Measurements from ENCODE around the gene VHLL. TPM values are rescaled to one million over a fixed set of nuclear protein-coding genes. Genes with fewer than 3 reads are reported as not detected.
"Not testable (repeated sequence)": the region's sequence is repeated elsewhere in the genome, so short reads cannot be mapped to it uniquely, and the experiment has no call there.

The VHLL gene
- not detected in 2 replicates for total RNA-seq (2014; rRNA removed; shearing (Covaris generic))

- no peak for DNase-seq (ENCODE audit: low read depth)
Observed at GRCh38 chr1:156298852-156299357, at the start of gene VHLL. TSS of gene VHLL (minus strand) at chr1:156299307. CDS start at chr1:156299189, 118 bp downstream.

DNA sequence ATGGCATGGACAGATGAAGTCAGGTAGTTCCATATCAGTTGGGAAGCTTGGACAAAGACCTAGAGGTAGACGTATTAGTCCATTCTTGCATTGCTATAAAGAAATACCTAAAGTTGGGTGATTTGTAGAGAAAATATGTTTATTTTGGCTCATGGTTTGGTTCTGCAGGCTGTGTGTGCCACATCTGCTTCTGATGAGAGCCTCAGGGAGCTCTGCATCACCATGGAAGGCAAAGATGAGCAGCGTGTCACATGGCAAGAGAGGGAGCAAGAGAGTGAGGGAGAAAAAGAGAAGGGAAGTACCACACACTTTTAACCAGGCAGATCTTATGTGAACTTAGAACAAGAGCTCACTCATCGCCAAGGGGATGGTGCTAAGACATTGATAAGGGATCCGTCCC is 48.2 kb upstream of the VHLL start:
- peak; percentile 56 for DNase-seq (ENCODE audit: low read depth)

DNA sequence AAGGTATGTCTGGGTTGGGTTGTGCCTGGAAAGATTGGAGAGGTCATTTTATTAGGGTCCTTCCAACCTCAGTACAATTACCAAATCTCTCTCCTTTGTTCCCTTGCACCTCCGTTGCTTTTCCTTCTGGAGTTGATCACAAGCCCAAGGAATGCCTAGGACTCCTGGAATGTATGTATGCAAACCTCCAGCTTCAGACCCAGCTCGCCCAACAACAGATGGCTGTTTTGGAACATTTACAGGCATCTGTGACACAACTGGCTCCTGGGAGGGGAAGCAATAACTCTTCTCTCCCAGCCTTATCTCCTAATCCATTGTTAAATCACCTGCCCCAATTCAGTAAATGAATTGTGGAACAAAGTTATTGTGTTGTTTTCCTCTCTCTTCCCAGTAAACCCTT is 47.5 kb upstream of the VHLL start:
- peak; percentile 24 for DNase-seq (ENCODE audit: low read depth)

- DNase-seq (ENCODE audit: low read depth), result not testable (repeated sequence)
Observed at GRCh38 chr1:156346035-156346434, 46.9 kb upstream of the VHLL start.

GRCh38 chr1:156344409-156344808 is 45.3 kb upstream of the VHLL start:
- DNase-seq (ENCODE audit: low read depth), result no peak

DNA sequence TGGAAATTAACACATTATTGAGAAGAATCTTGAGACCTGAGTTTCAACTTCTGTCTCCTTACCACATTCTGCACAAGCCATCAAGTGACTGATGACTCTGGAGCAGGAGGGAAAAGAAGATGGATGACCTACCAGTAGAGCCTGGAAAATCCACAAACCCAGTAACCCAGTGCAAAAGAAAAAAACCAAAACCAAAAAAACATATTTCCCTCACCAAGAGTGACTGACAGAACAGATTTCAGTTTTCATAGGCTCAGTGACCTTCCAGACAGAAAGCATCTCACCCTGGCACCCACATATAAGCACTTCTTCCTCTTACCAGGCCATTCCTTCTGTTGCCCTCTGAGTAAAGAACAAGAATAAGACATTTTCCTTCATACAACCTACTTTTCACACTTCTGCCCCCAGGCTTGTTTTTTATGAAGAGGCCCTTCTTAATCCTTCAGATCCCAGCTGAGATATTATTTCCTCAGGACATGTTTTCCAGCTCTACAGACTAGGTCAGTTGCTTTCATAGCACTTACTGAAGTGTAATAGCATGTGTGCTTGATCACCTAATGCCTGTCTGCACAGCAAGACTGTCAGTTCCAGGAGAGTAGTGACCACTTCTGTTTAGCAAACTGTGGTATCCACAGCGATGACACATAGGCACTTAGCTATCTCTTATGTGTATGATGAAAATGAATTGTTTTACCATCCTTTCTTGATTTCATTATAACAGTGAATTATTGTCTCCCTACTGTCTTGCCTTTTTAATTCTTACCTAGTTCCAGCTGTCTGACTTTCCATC is 43.3 kb upstream of the VHLL start:
- DNase-seq (ENCODE audit: low read depth), result peak; percentile 7

- DNase-seq (ENCODE audit: low read depth), result peak; percentile 99
Observed at GRCh38 chr1:156338180-156338976, 39.3 kb upstream of the VHLL start, which contains the start of the genes CCT3 and TSACC. TSS of gene CCT3 (minus strand) at chr1:156338292. CDS start at chr1:156338184, 108 bp downstream. TSS of gene TSACC (plus strand) at chr1:156338526. CDS start at chr1:156339758, 1,232 bp downstream.

- DNase-seq (ENCODE audit: low read depth), result no peak
Observed at GRCh38 chr1:156337888-156338179, 38.7 kb upstream of the VHLL start.

- DNase-seq (ENCODE audit: low read depth), result peak; percentile 6
Observed at GRCh38 chr1:156337052-156337887, 38.2 kb upstream of the VHLL start.

GRCh38 chr1:156336242-156336641 is 37.1 kb upstream of the VHLL start:
- DNase-seq (ENCODE audit: low read depth), result peak; percentile 13

DNA sequence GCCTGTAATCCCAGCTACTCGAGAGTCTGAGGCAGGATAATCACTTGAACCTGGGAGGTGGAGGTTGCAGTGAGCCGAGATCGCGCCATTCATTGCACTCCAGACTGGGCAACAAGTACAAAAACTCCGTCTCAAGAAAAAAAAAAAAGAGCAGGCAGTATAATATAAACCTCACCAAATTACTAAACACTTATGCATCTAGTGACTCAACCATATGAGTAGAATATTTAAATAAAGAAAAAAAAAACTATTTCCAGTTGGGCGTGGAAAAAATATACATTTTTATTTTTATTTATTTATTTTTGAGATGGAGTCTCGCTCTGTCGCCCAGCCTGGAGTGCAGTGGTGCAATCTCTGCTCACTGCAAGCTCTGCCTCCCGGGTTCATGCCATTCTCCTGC is 24.1 kb upstream of the VHLL start:
- not testable (repeated sequence) for DNase-seq (ENCODE audit: low read depth)

DNA sequence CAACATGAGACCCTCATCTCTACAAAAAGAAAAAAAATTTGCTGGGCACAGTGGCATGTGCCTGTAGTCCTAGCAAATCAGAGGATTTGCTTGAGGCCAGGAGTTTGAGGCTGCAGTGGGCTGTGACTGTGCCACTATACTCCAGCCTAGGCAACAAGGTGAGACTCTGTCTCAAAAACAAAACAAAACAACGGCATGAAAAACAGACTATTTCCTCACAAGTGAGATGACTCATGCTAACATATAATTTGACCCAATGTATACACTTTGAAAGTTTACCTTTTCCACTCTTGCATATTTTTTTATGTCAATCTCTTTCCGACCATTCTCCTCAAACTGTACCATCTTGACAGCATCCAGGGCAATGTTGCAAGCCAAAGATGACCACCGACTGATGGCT is 21.5 kb upstream of the VHLL start:
- no peak for DNase-seq (ENCODE audit: low read depth)

- peak; percentile 35 for DNase-seq (ENCODE audit: low read depth)
Observed at GRCh38 chr1:156319664-156320063, 20.6 kb upstream of the VHLL start.

DNA sequence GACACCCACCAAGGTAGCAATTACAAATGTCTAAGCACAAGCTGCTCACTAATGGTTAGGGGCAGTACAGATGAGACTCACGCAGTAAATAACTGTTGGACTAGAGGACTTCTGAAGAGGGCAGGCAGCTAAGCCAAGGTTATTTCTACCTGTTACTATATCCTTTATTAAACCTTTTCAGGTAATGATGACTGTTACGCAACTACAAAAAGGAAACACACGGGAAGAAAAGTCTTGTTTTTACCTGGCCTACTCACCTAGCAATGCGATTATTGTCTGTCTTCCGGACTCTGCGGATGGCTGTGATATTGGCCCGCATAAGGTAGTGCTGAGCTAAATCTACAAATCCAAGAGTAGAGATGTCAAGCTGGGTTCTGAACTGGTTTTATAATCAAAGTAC is 17.8 kb upstream of the VHLL start:
- no peak for DNase-seq (ENCODE audit: low read depth)

DNA sequence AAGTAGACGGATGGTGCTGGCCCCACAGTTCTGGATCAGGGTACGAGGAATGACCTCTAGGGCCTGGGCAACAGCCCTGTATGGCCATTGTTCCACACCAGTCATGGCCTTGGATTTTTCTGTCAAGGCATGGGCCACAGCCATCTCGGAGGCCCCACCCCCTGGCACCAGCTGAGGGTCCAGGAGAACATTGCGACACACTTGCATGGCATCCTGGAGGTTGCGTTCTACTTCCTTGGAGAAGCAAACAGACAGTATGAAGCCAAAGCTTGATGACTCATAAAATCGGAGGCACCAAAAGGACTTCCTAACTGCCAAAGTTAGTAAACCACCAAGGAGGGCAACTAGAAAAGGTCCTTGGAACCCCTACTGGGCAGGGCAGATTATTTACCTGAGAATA is 11.9 kb upstream of the VHLL start:
- DNase-seq (ENCODE audit: low read depth), result peak; percentile 71

- DNase-seq (ENCODE audit: low read depth), result peak; percentile 40
Observed at GRCh38 chr1:156308078-156308477, 9.0 kb upstream of the VHLL start.

- no peak for DNase-seq (ENCODE audit: low read depth)
Observed at GRCh38 chr1:156305215-156305614, 6.1 kb upstream of the VHLL start.

DNA sequence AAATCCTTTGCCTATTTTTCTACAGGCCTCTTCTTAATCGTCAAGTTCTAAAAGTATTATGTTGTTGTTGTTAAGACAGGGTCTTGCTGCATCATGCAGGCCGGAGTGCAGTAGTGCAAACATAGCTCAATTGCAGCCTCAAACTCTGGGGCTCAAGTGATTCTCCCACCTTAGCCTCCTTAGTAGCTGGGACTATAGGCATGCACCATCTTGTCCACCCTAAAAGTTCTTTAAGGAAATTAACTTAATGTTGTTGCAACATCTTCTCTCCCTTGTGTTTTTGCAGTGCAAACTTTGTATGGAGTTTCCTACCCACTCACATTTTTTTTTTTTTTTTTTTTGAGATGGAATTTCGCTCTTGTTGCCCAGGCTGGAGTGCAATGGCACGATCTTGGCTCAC is 4.1 kb upstream of the VHLL start:
- no peak for DNase-seq (ENCODE audit: low read depth)

GRCh38 chr1:156295391-156295947 is 3.6 kb downstream of the VHLL start, which contains the start of gene GLMP:
TSS of gene GLMP (minus strand) at chr1:156295679. CDS start at chr1:156295645, 34 bp downstream.
- peak; percentile 60 for DNase-seq (ENCODE audit: low read depth)

DNA sequence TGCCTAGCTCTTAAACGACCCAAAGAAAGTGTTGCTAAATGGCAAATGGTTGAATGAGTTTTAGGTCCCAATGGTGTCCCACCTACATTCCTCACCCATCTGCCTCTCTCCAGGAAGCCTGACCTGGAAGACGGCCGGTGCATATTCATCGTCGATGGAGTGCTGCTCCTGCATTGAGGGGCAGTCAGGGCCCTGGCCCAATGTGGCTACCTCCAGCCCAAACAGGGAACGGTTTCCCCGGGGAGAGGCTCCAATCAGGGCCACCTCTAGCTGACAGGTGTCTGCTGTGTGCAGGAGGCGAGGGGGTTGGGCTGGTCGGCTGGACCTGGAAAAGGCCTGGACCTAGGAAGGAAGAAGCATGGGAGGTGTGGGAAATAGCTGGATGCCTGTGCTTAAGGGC is 5.2 kb downstream of the VHLL start:
- no peak for DNase-seq (ENCODE audit: low read depth)

DNA sequence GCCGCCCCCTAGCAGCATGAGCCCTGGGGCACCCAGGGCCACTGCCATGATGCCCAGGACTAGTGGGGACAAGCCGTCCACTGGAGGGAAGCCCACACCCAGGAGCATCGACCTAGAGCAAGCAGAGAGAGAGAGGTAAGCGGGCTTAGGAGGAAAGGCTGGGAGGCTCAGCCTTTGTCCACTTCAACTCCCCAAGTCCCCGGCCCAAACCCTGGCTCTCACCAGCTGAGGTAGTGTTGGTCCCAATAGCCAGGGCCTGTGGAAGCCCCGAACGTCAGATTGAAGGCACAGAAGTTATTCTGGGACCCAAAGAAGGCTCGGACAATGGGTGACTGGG is 6.0 kb downstream of the VHLL start:
- no peak for DNase-seq (ENCODE audit: low read depth)
